GM18861 (cell line): Measurements from ENCODE around the gene FIG4.
A peak's percentile ranks its signal among the peaks of the same experiment; 100 is the strongest.
"Not testable (repeated sequence)": the region's sequence is repeated elsewhere in the genome, so short reads cannot be mapped to it uniquely, and the experiment has no call there.

ENCODE experiments used
- ATAC-seq: cut with Tn5 transposase; IDR thresholded peaks from one replicate; pipeline ENCODE4 v1.9.1; 2021; ENCODE audit not compliant: unreplicated experiment

FIG4 gene

GRCh38 chr6:109793021-109793420 lies 101.9 kb downstream of the FIG4 start:
- ATAC-seq, result no peak

- ATAC-seq, result no peak
These were observed 102.7 kb downstream of the FIG4 start for GRCh38 chr6:109793792-109794191.

GRCh38 chr6:109794201-109794923 lies 103.3 kb downstream of the FIG4 start:
- ATAC-seq, result no peak

- no peak for ATAC-seq
These were observed 105.0 kb downstream of the FIG4 start for GRCh38 chr6:109795994-109796555.

GRCh38 chr6:109799129-109799528 lies 108.0 kb downstream of the FIG4 start:
- no peak for ATAC-seq

GRCh38 chr6:109799664-109800063 lies 108.6 kb downstream of the FIG4 start:
- no peak for ATAC-seq

- no peak for ATAC-seq
These were observed 109.7 kb downstream of the FIG4 start for GRCh38 chr6:109800771-109801170.

- ATAC-seq, result no peak
These were observed 110.7 kb downstream of the FIG4 start for GRCh38 chr6:109801794-109802193.

GRCh38 chr6:109804020-109804419 lies 112.9 kb downstream of the FIG4 start:
- ATAC-seq, result no peak

GRCh38 chr6:109807881-109808280 lies 116.8 kb downstream of the FIG4 start:
- ATAC-seq, result no peak

GRCh38 chr6:109808837-109809236 lies 117.7 kb downstream of the FIG4 start:
- ATAC-seq, result no peak

- ATAC-seq, result no peak
These were observed 124.0 kb downstream of the FIG4 start for GRCh38 chr6:109815054-109815453.

GRCh38 chr6:109816452-109817374 lies 125.6 kb downstream of the FIG4 start:
- no peak for ATAC-seq

- ATAC-seq, result peak; percentile 60
These were observed 129.7 kb downstream of the FIG4 start for GRCh38 chr6:109820706-109821350.

GRCh38 chr6:109821428-109821827 lies 130.3 kb downstream of the FIG4 start:
- ATAC-seq, result no peak

- no peak for ATAC-seq
These were observed 133.0 kb downstream of the FIG4 start for GRCh38 chr6:109824105-109824504.

- no peak for ATAC-seq
These were observed 135.5 kb downstream of the FIG4 start for GRCh38 chr6:109826551-109826950.

- not testable (repeated sequence) for ATAC-seq
These were observed 140.3 kb downstream of the FIG4 start for GRCh38 chr6:109831352-109831751.

- no peak for ATAC-seq
These were observed 143.0 kb downstream of the FIG4 start for GRCh38 chr6:109834131-109834530.

GRCh38 chr6:109834595-109835437 lies 143.7 kb downstream of the FIG4 start:
- ATAC-seq, result no peak
